H1 (cell line): ENCODE results near the gene PIK3CG. TPM values are rescaled to one million over a fixed set of nuclear protein-coding genes. Genes with fewer than 3 reads are reported as not detected.

Experiments
- CTCF ChIA-PET: fragments of 300-600 bp; sonication (Branson Sonifier 250); formaldehyde crosslinking; loops from one replicate; lab custom pipeline; 2021; ENCODE audit not compliant: partially characterized antibody; lab: Charles Lee
- POLR2A ChIA-PET: fragments of 300-600 bp; sonication (Branson Sonifier 250); formaldehyde crosslinking; loops from one replicate; lab custom pipeline; 2021; ENCODE audit warnings: inconsistent platforms; ENCODE audit not compliant: partially characterized antibody; lab: Charles Lee
- DNase-seq, 2 experiments: peaks; one replicate each; pipeline versions ENCODE4 v3.0.0 to v3.0.0-alpha.2; 2010 to 2022; ENCODE audit warnings: low spot score in 2 of 2, low read depth in 1 of 2, mixed read lengths in 1 of 2
- FAIRE-seq: peaks from 2 replicates; lab custom pipeline; 2011; peaks lifted over from hg19 to GRCh38; lab: Jason Lieb, UNC
- H2AFZ ChIP-seq: 2 replicates; pipeline ENCODE4 v1.8.1; 2012; ENCODE audit warnings: low read length, inconsistent platforms
- H2AK5ac ChIP-seq: 2 replicates; pipeline ENCODE4 v1.6.1; 2013; ENCODE audit warnings: low read depth, low read length
- H2BK120ac ChIP-seq: replicated peaks from 2 replicates; pipeline ENCODE3; 2013; ENCODE audit warnings: low read depth, low read length, inconsistent platforms
- H2BK12ac ChIP-seq: 2 replicates; pipeline ENCODE4 v1.6.1; 2013; ENCODE audit warnings: low read depth, low read length
- H2BK15ac ChIP-seq: 2 replicates; pipeline ENCODE4 v1.6.1; 2013; ENCODE audit warnings: low read length
- H2BK20ac ChIP-seq: 2 replicates; pipeline ENCODE4 v1.6.1; 2013; ENCODE audit warnings: low read length
- H2BK5ac ChIP-seq: 2 replicates; pipeline ENCODE4 v1.6.1; 2013; ENCODE audit warnings: low read depth, low read length
- H3K14ac ChIP-seq: 2 replicates; pipeline ENCODE4 v1.6.1; 2013; ENCODE audit warnings: inconsistent platforms; ENCODE audit not compliant: insufficient read length
- H3K18ac ChIP-seq: 2 replicates; pipeline ENCODE4 v1.6.1; 2013; ENCODE audit warnings: low read length; ENCODE audit errors: extremely low read depth
- H3K23ac ChIP-seq: 2 replicates; pipeline ENCODE4 v1.6.1; 2013; ENCODE audit warnings: inconsistent platforms; ENCODE audit not compliant: insufficient read length
- H3K23me2 ChIP-seq: 2 replicates; pipeline ENCODE4 v1.6.1; 2013; ENCODE audit warnings: low read depth, low read length
- H3K27ac ChIP-seq: 2 replicates; pipeline ENCODE4 v1.6.1; 2011; ENCODE audit warnings: low read depth, low read length, inconsistent platforms
- H3K27me3 ChIP-seq, 4 experiments: replicated peaks in 1 of 4; 1 replicate in 1 of 4; 2 replicates in 3 of 4; pipeline versions ENCODE4 v1.6.1 to v1.8.1; 2011 to 2013; ENCODE audit warnings: low read length in 3 of 4, mild to moderate bottlenecking in 3 of 4, inconsistent platforms in 2 of 4, mixed read lengths in 2 of 4, moderate library complexity in 1 of 4; ENCODE audit not compliant: control insufficient read depth in 3 of 4, insufficient read depth in 3 of 4; ENCODE audit errors: extremely low read depth in 1 of 4
- H3K36me3 ChIP-seq, 4 experiments: 2 replicates each; pipeline versions ENCODE4 v1.6.1 to v1.8.1; 2011 to 2013; ENCODE audit warnings: mild to moderate bottlenecking in 4 of 4, low read length in 3 of 4, moderate library complexity in 2 of 4, control low read depth in 1 of 4, inconsistent platforms in 1 of 4; ENCODE audit not compliant: insufficient read depth in 4 of 4, control insufficient read depth in 2 of 4
- H3K4ac ChIP-seq: replicated peaks from 2 replicates; pipeline ENCODE3; 2013; ENCODE audit warnings: low read length, low read depth, mixed read lengths, inconsistent platforms; ENCODE audit not compliant: insufficient read length
- H3K4me1 ChIP-seq, 4 experiments: replicated peaks in 1 of 4; 1 replicate in 1 of 4; 2 replicates in 3 of 4; pipeline versions ENCODE4 v1.6.1 to v1.8.1; 2011 to 2013; ENCODE audit warnings: low read length in 3 of 4, inconsistent platforms in 2 of 4, mixed read lengths in 1 of 4; ENCODE audit not compliant: insufficient read depth in 4 of 4, control insufficient read depth in 3 of 4
- H3K4me2 ChIP-seq, 2 experiments: 2 replicates each; pipeline versions ENCODE4 v1.6.1 to v1.8.1; 2011 to 2013; ENCODE audit warnings: low read depth in 2 of 2, low read length in 2 of 2, control low read depth in 1 of 2, inconsistent platforms in 1 of 2, mild to moderate bottlenecking in 1 of 2; ENCODE audit not compliant: insufficient read depth in 1 of 2
- H3K4me3 ChIP-seq, 4 experiments: fragments of 200-600, 300-600 bp in 1 of 4; sonication (generic), shearing (Covaris generic), sonication (Bioruptor Twin) in 1 of 4; 2 replicates each; pipeline versions ENCODE4 v1.5.1 to v1.8.1; 2011 to 2016; ENCODE audit warnings: low read length in 4 of 4, low read depth in 3 of 4, control low read depth in 2 of 4, inconsistent platforms in 2 of 4, mild to moderate bottlenecking in 2 of 4, mixed read lengths in 1 of 4, moderate library complexity in 1 of 4; ENCODE audit not compliant: insufficient read depth in 2 of 4; ENCODE audit errors: extremely low read depth in 1 of 4
- H3K56ac ChIP-seq: replicated peaks from 2 replicates; pipeline ENCODE3; 2013; ENCODE audit warnings: low read depth, mild to moderate bottlenecking, mixed read lengths, low read length, inconsistent platforms; ENCODE audit not compliant: insufficient read length
- H3K79me1 ChIP-seq: 2 replicates; pipeline ENCODE4 v1.6.1; 2013; ENCODE audit warnings: low read depth, low read length, control low read depth
- H3K79me2 ChIP-seq, 2 experiments: 2 replicates each; pipeline versions ENCODE4 v1.6.1 to v1.8.1; 2012 to 2013; ENCODE audit warnings: low read length in 2 of 2, mild to moderate bottlenecking in 2 of 2, inconsistent platforms in 1 of 2; ENCODE audit not compliant: insufficient read depth in 2 of 2, control insufficient read depth in 1 of 2
- H3K9ac ChIP-seq, 4 experiments: replicated peaks in 1 of 4; 1 replicate in 1 of 4; 2 replicates in 3 of 4; pipeline versions ENCODE4 v1.6.1 to v1.8.1; 2011 to 2013; ENCODE audit warnings: low read depth in 3 of 4, low read length in 3 of 4, control low read depth in 2 of 4, mild to moderate bottlenecking in 2 of 4, moderate library complexity in 2 of 4, inconsistent platforms in 1 of 4; ENCODE audit errors: extremely low read depth in 1 of 4
- H3K9me3 ChIP-seq, 2 experiments: 2 replicates each; pipeline versions ENCODE4 v1.6.1 to v1.8.1; 2012 to 2013; ENCODE audit warnings: mild to moderate bottlenecking in 2 of 2, moderate library complexity in 2 of 2, control low read depth in 1 of 2, inconsistent platforms in 1 of 2, low read depth in 1 of 2, low read length in 1 of 2, mixed read lengths in 1 of 2; ENCODE audit not compliant: insufficient read depth in 2 of 2
- H4K20me1 ChIP-seq, 2 experiments: replicated peaks in 1 of 2; 2 replicates each; pipeline versions ENCODE3 to v1.8.1; 2011 to 2013; ENCODE audit warnings: inconsistent platforms in 2 of 2, low read length in 2 of 2, mild to moderate bottlenecking in 1 of 2; ENCODE audit not compliant: insufficient read depth in 2 of 2, control insufficient read depth in 1 of 2
- H4K5ac ChIP-seq: 2 replicates; pipeline ENCODE4 v1.6.1; 2013; ENCODE audit warnings: low read length, low read depth, mixed read lengths, inconsistent platforms; ENCODE audit not compliant: insufficient read length
- H4K8ac ChIP-seq: 2 replicates; pipeline ENCODE4 v1.8.0; 2013; ENCODE audit warnings: mild to moderate bottlenecking, moderate library complexity, low read length, inconsistent platforms; ENCODE audit not compliant: insufficient read depth; ENCODE audit errors: extremely low read depth
- H4K91ac ChIP-seq: replicated peaks from 2 replicates; pipeline ENCODE3; 2013; ENCODE audit warnings: low read length, mixed read lengths, inconsistent platforms; ENCODE audit not compliant: insufficient read length
- EZH2 ChIP-seq: fragments of 200-600 bp; sonication (generic); IDR thresholded peaks from 2 replicates; pipeline ENCODE4 v1.7.1; 2012; ENCODE audit warnings: low read depth, mild to moderate bottlenecking, moderate library complexity, low read length, inconsistent platforms; ENCODE audit not compliant: severe bottlenecking
- HDAC2 ChIP-seq, 2 experiments: fragments of 300-600 bp in 1 of 2; sonication (generic) in 1 of 2; IDR thresholded peaks; 2 replicates each; pipeline ENCODE4 v1.6.1; 2011 to 2012; ENCODE audit warnings: low read depth in 2 of 2, low read length in 2 of 2, mild to moderate bottlenecking in 2 of 2, moderate library complexity in 2 of 2, borderline replicate concordance in 1 of 2, inconsistent platforms in 1 of 2
- KDM1A ChIP-seq: fragments of 200-600, 300-600 bp; sonication (generic); IDR thresholded peaks from 2 replicates; pipeline ENCODE4 v1.7.1; 2016; ENCODE audit warnings: mild to moderate bottlenecking, low read length, borderline replicate concordance
- POLR2AphosphoS5 ChIP-seq: IDR thresholded peaks from 2 replicates; pipeline ENCODE4 v1.6.1; 2011; ENCODE audit warnings: low read depth, low read length
- RBBP5 ChIP-seq: IDR thresholded peaks from 2 replicates; pipeline ENCODE4 v1.7.1; 2012; ENCODE audit warnings: low read depth, mild to moderate bottlenecking, inconsistent platforms, low read length, moderate library complexity, borderline replicate concordance
- SUZ12 ChIP-seq: fragments of 200-600 bp; sonication (generic); IDR thresholded peaks from 2 replicates; pipeline ENCODE4 v1.6.1; 2012; ENCODE audit warnings: mild to moderate bottlenecking, inconsistent platforms, low read length, moderate library complexity, mixed read lengths
- TEAD4 ChIP-seq: IDR thresholded peaks from 2 replicates; pipeline ENCODE4 v1.6.1; 2012; ENCODE audit warnings: low read depth, low read length, inconsistent platforms, mixed read lengths
- WGBS, 2 experiments: shearing (Covaris generic) in 1 of 2; methylation state at CpG; one replicate each; pipeline versions ENCODE4 v1.1.6 to v1.1.7; 2013 to 2015; ENCODE audit warnings: low lambda C conversion rate in 2 of 2, mixed read lengths in 2 of 2, inconsistent platforms in 1 of 2, low coverage in 1 of 2, missing lambda C conversion rate in 1 of 2; ENCODE audit not compliant: insufficient replicate concordance in 2 of 2, insufficient coverage in 1 of 2, insufficient read length in 1 of 2; ENCODE audit errors: extremely low coverage in 1 of 2, missing lambda C conversion rate in 1 of 2; 5-methylcytosine and 5-hydroxymethylcytosine counted together
- polyA plus RNA-seq, 7 experiments: library from polyadenylated mRNA; depleted of rRNA in 3 of 7; stranded (reverse) in 5 of 7; unstranded in 2 of 7; fragments of >200 nt in 5 of 7; fragments of 200-250 nt in 2 of 7; gene quantifications; 1 replicate in 5 of 7; 2 replicates in 1 of 7; 4 replicates in 1 of 7; pipeline versions ENCODE4 v1.2.1 to v1.2.3, GENCODE V29; 2011 to 2013; ENCODE audit warnings: missing spikeins in 2 of 7, mixed read lengths in 2 of 7
- total RNA-seq: library from RNA; stranded (reverse); fragmentation: NEBNext Ultra II Directional; extraction: Animal tissue kit (Norgen Biotek cat#: 25700); gene quantifications from 2 replicates; pipeline ENCODE4 v1.2.1, GENCODE V29; 2021
- TF ChIP-seq, protein P1 (sequence below), 3 experiments: IDR thresholded peaks; 1 replicate in 2 of 3; 2 replicates in 1 of 3; pipeline versions ENCODE4 v1.5.1 to v1.6.1; 2011; ENCODE audit warnings: low read length in 3 of 3, mild to moderate bottlenecking in 3 of 3, inconsistent platforms in 2 of 3, low read depth in 1 of 3, moderate library complexity in 1 of 3; ENCODE audit not compliant: insufficient read depth in 1 of 3; ENCODE audit errors: control extremely low read depth in 1 of 3
- TF ChIP-seq, protein P2 (sequence below): IDR thresholded peaks from 2 replicates; pipeline ENCODE4 v1.6.1; 2011; ENCODE audit warnings: low read depth, mild to moderate bottlenecking, low read length; ENCODE audit not compliant: insufficient read depth

PIK3CG gene
- total and polyA plus RNA-seq, 2 of the 8 experiments (the other 6 are each of a cell fraction or from before 2014, with no cell fraction given) = not detected

DNA sequence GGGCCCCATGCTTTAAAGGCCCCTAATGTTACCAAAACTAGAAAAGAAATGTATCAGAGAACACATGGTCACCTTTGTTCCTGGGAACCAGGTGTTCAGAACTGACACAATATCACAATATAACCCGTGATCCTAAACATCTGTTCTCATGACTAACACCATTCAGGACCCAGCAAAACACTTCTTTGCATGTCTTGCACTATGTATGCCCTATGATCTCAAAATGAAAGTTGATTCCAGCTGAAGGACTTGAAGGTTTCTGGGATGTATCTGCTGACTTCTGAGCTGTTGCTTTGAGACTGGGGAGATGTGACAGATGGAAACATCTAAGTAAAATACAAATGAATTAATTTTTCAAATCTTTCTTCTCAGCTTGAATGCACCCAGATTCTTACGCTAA, 37.5 kb upstream of the PIK3CG start:
- no peaks in the 10 kb centered on the region for H3K79me1 ChIP-seq
- CTCF ChIA-PET = interaction anchor here (1.0 kb wide), 1 partner anchor 1053 kb away, joined by 3 read pairs; no protein-coding TSS in a partner anchor

More for the DNA sequence above, 37.5 kb upstream of the PIK3CG start:
- Histone ChIP-seq H2BK20ac (no peak overlapping the region), H3K18ac (no peak overlapping the region), H3K23me2 (no peaks in the 10 kb centered on the region), H2AFZ (no peak overlapping the region), H2BK12ac (no peak overlapping the region), H2BK15ac (no peak overlapping the region), H3K4me3 (no peak overlapping the region), H3K9me3 (peaks cover 5 to 6% of the 10 kb centered on the region in 2 experiments; a peak in 1 of 4 replicates), H2BK5ac (no peak overlapping the region), H2AK5ac (no peak overlapping the region), H3K4me1 (no peaks in the 10 kb centered on the region), H4K91ac (no peak overlapping the region), H3K4me2 (no peak overlapping the region), H3K27ac (no peak overlapping the region), H4K5ac (no peak overlapping the region), H3K27me3 (no peaks in the 10 kb centered on the region), H3K4ac (no peak overlapping the region), H3K9ac (no peak overlapping the region)
- no peak for FAIRE-seq
- no peak for DNase-seq
- no peak for TF ChIP-seq KDM1A
- TF ChIP-seq, protein P1, sequence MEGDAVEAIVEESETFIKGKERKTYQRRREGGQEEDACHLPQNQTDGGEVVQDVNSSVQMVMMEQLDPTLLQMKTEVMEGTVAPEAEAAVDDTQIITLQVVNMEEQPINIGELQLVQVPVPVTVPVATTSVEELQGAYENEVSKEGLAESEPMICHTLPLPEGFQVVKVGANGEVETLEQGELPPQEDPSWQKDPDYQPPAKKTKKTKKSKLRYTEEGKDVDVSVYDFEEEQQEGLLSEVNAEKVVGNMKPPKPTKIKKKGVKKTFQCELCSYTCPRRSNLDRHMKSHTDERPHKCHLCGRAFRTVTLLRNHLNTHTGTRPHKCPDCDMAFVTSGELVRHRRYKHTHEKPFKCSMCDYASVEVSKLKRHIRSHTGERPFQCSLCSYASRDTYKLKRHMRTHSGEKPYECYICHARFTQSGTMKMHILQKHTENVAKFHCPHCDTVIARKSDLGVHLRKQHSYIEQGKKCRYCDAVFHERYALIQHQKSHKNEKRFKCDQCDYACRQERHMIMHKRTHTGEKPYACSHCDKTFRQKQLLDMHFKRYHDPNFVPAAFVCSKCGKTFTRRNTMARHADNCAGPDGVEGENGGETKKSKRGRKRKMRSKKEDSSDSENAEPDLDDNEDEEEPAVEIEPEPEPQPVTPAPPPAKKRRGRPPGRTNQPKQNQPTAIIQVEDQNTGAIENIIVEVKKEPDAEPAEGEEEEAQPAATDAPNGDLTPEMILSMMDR (IDR thresholded peaks at IDR 0.05; ENCODE audit: control extremely low read depth in 1 of 3, insufficient read depth in 1 of 3, low read depth in 1 of 3, low read length in 3 of 3) = no peak
- no peak for TF ChIP-seq HDAC2 (IDR thresholded peaks at IDR 0.05; ENCODE audit: borderline replicate concordance in 1 of 2, low read depth in 2 of 2, low read length in 2 of 2)
- no peak for TF ChIP-seq EZH2
- no peak for TF ChIP-seq TEAD4
- TF ChIP-seq, protein P2, sequence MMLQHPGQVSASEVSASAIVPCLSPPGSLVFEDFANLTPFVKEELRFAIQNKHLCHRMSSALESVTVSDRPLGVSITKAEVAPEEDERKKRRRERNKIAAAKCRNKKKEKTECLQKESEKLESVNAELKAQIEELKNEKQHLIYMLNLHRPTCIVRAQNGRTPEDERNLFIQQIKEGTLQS = no peak
- TF ChIP-seq POLR2AphosphoS5 = no peak
- no peak for TF ChIP-seq SUZ12
- TF ChIP-seq RBBP5 = no peak
- TF ChIP-seq, all 59 proteins: peak for 0
- Histone ChIP-seq H3K56ac (no peak overlapping the region), H4K20me1 (no peaks in the 10 kb centered on the region), H3K36me3 (no peaks in the 10 kb centered on the region), H3K23ac (no peak overlapping the region), H2BK120ac (no peak overlapping the region), H3K14ac (no peak overlapping the region), H4K8ac (no peak overlapping the region), H3K79me2 (no peaks in the 10 kb centered on the region)
- POLR2A ChIA-PET = no interaction called here
- WGBS, 2 experiments = 89% methylated on average over 2 of the region's 2 CpGs; no CpG with 5 or more reads in 1 of the 2 experiments
